GM19452 (cell line): ENCODE results near the gene CLN5.
A peak's percentile ranks its signal among the peaks of the same experiment; 100 is the strongest.

Experiments
- ATAC-seq: cut with Tn5 transposase; IDR thresholded peaks from one replicate; pipeline ENCODE4 v1.9.1; 2021; ENCODE audit not compliant: unreplicated experiment

CLN5 gene

GRCh38 chr13:77016251-77016812, 24.5 kb downstream of the CLN5 start:
- no peak for ATAC-seq

- ATAC-seq, result no peak
Observed at GRCh38 chr13:77016888-77017623, 25.2 kb downstream of the CLN5 start.

GRCh38 chr13:77019756-77020155, 27.9 kb downstream of the CLN5 start:
- ATAC-seq, result no peak

- ATAC-seq, result no peak
Observed at GRCh38 chr13:77022341-77022740, 30.5 kb downstream of the CLN5 start.

GRCh38 chr13:77026255-77026860, 34.5 kb downstream of the CLN5 start:
- ATAC-seq, result peak; percentile 46

- peak; percentile 63 for ATAC-seq
Observed at GRCh38 chr13:77026861-77027621, 35.2 kb downstream of the CLN5 start, which contains the start of gene FBXL3. Gene FBXL3, minus strand, starts transcription at chr13:77027159. Its CDS starts 5,299 bp downstream, at chr13:77021860.

GRCh38 chr13:77028202-77028601, 36.3 kb downstream of the CLN5 start:
- no peak for ATAC-seq

- ATAC-seq, result no peak
Observed at GRCh38 chr13:77029436-77029835, 37.6 kb downstream of the CLN5 start.

GRCh38 chr13:77031656-77032243, 39.9 kb downstream of the CLN5 start:
- ATAC-seq, result no peak

GRCh38 chr13:77033717-77034302, 41.9 kb downstream of the CLN5 start:
- ATAC-seq, result no peak

GRCh38 chr13:77034881-77035280, 43.0 kb downstream of the CLN5 start:
- no peak for ATAC-seq

GRCh38 chr13:77036279-77036678, 44.4 kb downstream of the CLN5 start:
- no peak for ATAC-seq

- no peak for ATAC-seq
Observed at GRCh38 chr13:77038907-77039480, 47.1 kb downstream of the CLN5 start.

GRCh38 chr13:77040076-77040475, 48.2 kb downstream of the CLN5 start:
- ATAC-seq, result no peak

GRCh38 chr13:77040835-77041234, 49.0 kb downstream of the CLN5 start:
- no peak for ATAC-seq

- ATAC-seq, result no peak
Observed at GRCh38 chr13:77042566-77043177, 50.8 kb downstream of the CLN5 start.

GRCh38 chr13:77047649-77048343, 55.9 kb downstream of the CLN5 start:
- no peak for ATAC-seq

- no peak for ATAC-seq
Observed at GRCh38 chr13:77048681-77049080, 56.8 kb downstream of the CLN5 start.

- ATAC-seq, result no peak
Observed at GRCh38 chr13:77053192-77053591, 61.3 kb downstream of the CLN5 start.
